ENCODE data around the gene GPR15.

The GPR15 gene

GRCh38 chr3:98565237-98565643, 33.5 kb downstream of the GPR15 start:
- TF ChIP-seq CTCF (IDR thresholded peaks at IDR 0.05; ENCODE audit: insufficient read depth, low read length, missing control alignments), result no peak
- CTCF ChIA-PET, result interaction anchor here (1.4 kb wide), 1 partner anchor 526 kb away, joined by 7 read pairs; no protein-coding TSS in a partner anchor
- H3K4me3 ChIP-seq (ENCODE audit: low read depth, low read length), result no peak overlapping the region
- DNase-seq (ENCODE audit: low read depth, low spot score), result no peak
- POLR2A ChIA-PET, result no interaction called here

- ChIA-PET POLR2A (no interaction called here), CTCF (interaction anchor here (1.4 kb wide), 1 partner anchor 526 kb away, joined by 7 read pairs; no protein-coding TSS in a partner anchor)
- no peak overlapping the region for H3K4me3 ChIP-seq (ENCODE audit: low read depth, low read length)
- TF ChIP-seq CTCF (IDR thresholded peaks at IDR 0.05; ENCODE audit: insufficient read depth, low read length, missing control alignments), result no peak
- no peak for DNase-seq (ENCODE audit: low read depth, low spot score)
Observed at GRCh38 chr3:98565843-98566242, 34.1 kb downstream of the GPR15 start.

GRCh38 chr3:98567666-98568270, 36.0 kb downstream of the GPR15 start:
- ChIA-PET POLR2A (no interaction called here), CTCF (no interaction called here)
- no peak for DNase-seq (ENCODE audit: low read depth, low spot score)
- no peak for TF ChIP-seq CTCF (IDR thresholded peaks at IDR 0.05; ENCODE audit: insufficient read depth, low read length, missing control alignments)
- no peak overlapping the region for H3K4me3 ChIP-seq (ENCODE audit: low read depth, low read length)

GRCh38 chr3:98568402-98568801, 36.6 kb downstream of the GPR15 start:
- POLR2A ChIA-PET, result no interaction called here
- CTCF ChIA-PET, result no interaction called here
- no peak for TF ChIP-seq CTCF (IDR thresholded peaks at IDR 0.05; ENCODE audit: insufficient read depth, low read length, missing control alignments)
- DNase-seq (ENCODE audit: low read depth, low spot score), result no peak
- no peak overlapping the region for H3K4me3 ChIP-seq (ENCODE audit: low read depth, low read length)

- no peak for DNase-seq (ENCODE audit: low read depth, low spot score)
- ChIA-PET CTCF (interaction anchor here (0.8 to 3.2 kb wide), 7 partner anchors 8 to 534 kb away, joined by 3 to 17 read pairs (median 3); no protein-coding TSS in a partner anchor), POLR2A (no interaction called here)
Observed at GRCh38 chr3:98573181-98573728, 41.5 kb downstream of the GPR15 start.

More at GRCh38 chr3:98573181-98573728, 41.5 kb downstream of the GPR15 start:
- peak; percentile 10 for TF ChIP-seq CTCF (IDR thresholded peaks at IDR 0.05; ENCODE audit: insufficient read depth, low read length, missing control alignments)
- no peak overlapping the region for H3K4me3 ChIP-seq (ENCODE audit: low read depth, low read length)
